PC-9 (cell line): ENCODE results near the gene WDR27. TPM values are rescaled to one million over a fixed set of nuclear protein-coding genes. Genes with fewer than 3 reads are reported as not detected.

Experiments
- BruUV-seq: library from RNA; stranded (reverse); fragments of 400-500 nt; replicated peaks from 2 replicates; lab custom pipeline; 2021; lab: Mats Ljungman, UMichigan
- CTCF ChIA-PET: fragments of 300-600 bp; sonication (Branson Sonifier 250); formaldehyde crosslinking; loops from one replicate; lab custom pipeline; 2022; ENCODE audit warnings: antibody characterized with exemption; lab: Charles Lee
- POLR2A ChIA-PET: fragments of 300-600 bp; sonication (Branson Sonifier 250); formaldehyde crosslinking; loops from one replicate; lab custom pipeline; 2022; ENCODE audit warnings: antibody characterized with exemption; ENCODE audit not compliant: unreplicated experiment; lab: Charles Lee
- DNase-seq, 2 experiments: peaks; one replicate each; pipeline versions ENCODE4 v3.0.0 to v3.0.0-alpha.2; 2015 to 2022; ENCODE audit warnings: mixed read lengths in 1 of 2
- H2AFZ ChIP-seq: fragments of 200-600 bp; sonication (generic); 2 replicates; pipeline ENCODE4 v1.8.1; 2017; ENCODE audit warnings: antibody characterized with exemption
- H3F3A ChIP-seq: fragments of 200-600 bp; sonication (generic); 2 replicates; pipeline ENCODE4 v1.8.1; 2017; ENCODE audit warnings: antibody characterized with exemption, mild to moderate bottlenecking, low read depth; ENCODE audit not compliant: insufficient read depth
- H3K27ac ChIP-seq: fragments of 200-600 bp; sonication (generic); 2 replicates; pipeline ENCODE4 v1.6.1; 2016; ENCODE audit warnings: mixed run types
- H3K27me3 ChIP-seq: fragments of 200-600 bp; sonication (generic); 2 replicates; pipeline ENCODE4 v1.6.1; 2016; ENCODE audit warnings: low read depth, mixed run types; ENCODE audit not compliant: insufficient read depth
- H3K36me3 ChIP-seq: fragments of 200-600 bp; sonication (generic); 2 replicates; pipeline ENCODE4 v1.6.1; 2016; ENCODE audit warnings: low read depth, mixed run types
- H3K4me1 ChIP-seq: fragments of 200-600 bp; sonication (generic); replicated peaks from 2 replicates; pipeline ENCODE4 v1.6.1; 2016; ENCODE audit warnings: mixed run types; ENCODE audit not compliant: insufficient read depth
- H3K4me2 ChIP-seq: fragments of 200-600 bp; sonication (generic); 2 replicates; pipeline ENCODE4 v1.6.1; 2017; ENCODE audit warnings: mixed run types
- H3K4me3 ChIP-seq: fragments of 200-600 bp; sonication (generic); 2 replicates; pipeline ENCODE4 v1.6.1; 2016; ENCODE audit warnings: mixed run types
- H3K79me2 ChIP-seq: fragments of 200-600 bp; sonication (generic); 2 replicates; pipeline ENCODE4 v1.6.1; 2017; ENCODE audit warnings: low read depth, mixed run types
- H3K9me2 ChIP-seq: fragments of 200-600 bp; sonication (generic); 2 replicates; pipeline ENCODE4 v1.8.1; 2017; ENCODE audit warnings: mild to moderate bottlenecking; ENCODE audit not compliant: insufficient read depth
- H3K9me3 ChIP-seq: fragments of 200-600 bp; sonication (generic); 2 replicates; pipeline ENCODE4 v1.8.1; 2016; ENCODE audit warnings: low read depth; ENCODE audit not compliant: insufficient read depth
- H4K20me1 ChIP-seq: fragments of 200-600 bp; sonication (generic); 2 replicates; pipeline ENCODE4 v1.8.1; 2017; ENCODE audit not compliant: insufficient read depth
- CTCF ChIP-seq: fragments of 200-600 bp; sonication (generic); conservative IDR thresholded peaks from 2 replicates; pipeline ENCODE4 v1.6.1; 2017; ENCODE audit warnings: mixed run types, antibody characterized with exemption, mild to moderate bottlenecking, moderate library complexity
- EZH2 ChIP-seq: fragments of 200-600 bp; sonication (generic); IDR thresholded peaks from 2 replicates; pipeline ENCODE4 v1.8.0; 2017; ENCODE audit warnings: antibody characterized with exemption, low read depth
- intact Hi-C: fragments of 100-400 bp; cut with micrococcal nuclease; formaldehyde crosslinking; loops from one replicate; pipeline ENCODE4 v1.10.0; 2022; ENCODE audit not compliant: unreplicated experiment
- total RNA-seq: library from RNA; stranded (reverse); gene quantifications from 2 replicates; pipeline ENCODE4 v1.2.3, GENCODE V29; 2021

The WDR27 gene
- total RNA-seq, 1 experiment from 2014 or later, result 54.2 TPM

GRCh38 chr6:169424149-169424804, 277.6 kb downstream of the WDR27 start:
- no peaks in the 10 kb centered on the region for H3K79me2 ChIP-seq
- intact Hi-C loops, result no loop called here
- no peak overlapping the region for H2AFZ ChIP-seq
- H3F3A ChIP-seq, result no peaks in the 10 kb centered on the region
- CTCF ChIA-PET, result no interaction called here
- H4K20me1 ChIP-seq, result no peaks in the 10 kb centered on the region
- BruUV-seq, result no TSS peak
- TF ChIP-seq EZH2 (no peak), CTCF (no peak)
- no peaks in the 10 kb centered on the region for H3K4me1 ChIP-seq
- H3K9me2 ChIP-seq, result no peaks in the 10 kb centered on the region
- H3K36me3 ChIP-seq, result no peaks in the 10 kb centered on the region
- no peak overlapping the region for H3K27ac ChIP-seq
- DNase-seq, result no peak
- no peaks in the 10 kb centered on the region for H3K9me3 ChIP-seq
- no peak overlapping the region for H3K4me2 ChIP-seq
- H3K4me3 ChIP-seq, result no peak overlapping the region
- POLR2A ChIA-PET, result no interaction called here
- H3K27me3 ChIP-seq, result peaks cover 16% of the 10 kb centered on the region

- ChIA-PET POLR2A (no interaction called here), CTCF (no interaction called here)
- H3K9me3 ChIP-seq, result no peaks in the 10 kb centered on the region
- no peaks in the 10 kb centered on the region for H3F3A ChIP-seq
- H3K27me3 ChIP-seq, result peaks cover 16% of the 10 kb centered on the region
- no TSS peak for BruUV-seq
- H3K4me3 ChIP-seq, result no peak overlapping the region
- no peaks in the 10 kb centered on the region for H4K20me1 ChIP-seq
- H3K9me2 ChIP-seq, result no peaks in the 10 kb centered on the region
- TF ChIP-seq EZH2, result no peak
- TF ChIP-seq CTCF, result no peak
- intact Hi-C loops, result no loop called here
- no peaks in the 10 kb centered on the region for H3K4me1 ChIP-seq
- no peaks in the 10 kb centered on the region for H3K36me3 ChIP-seq
- H3K4me2 ChIP-seq, result no peak overlapping the region
- no peaks in the 10 kb centered on the region for H3K79me2 ChIP-seq
- H2AFZ ChIP-seq, result no peak overlapping the region
- H3K27ac ChIP-seq, result no peak overlapping the region
- DNase-seq, result no peak
These were observed 280.1 kb downstream of the WDR27 start for GRCh38 chr6:169421586-169422264.

- H3K79me2 ChIP-seq, result no peaks in the 10 kb centered on the region
- H2AFZ ChIP-seq, result no peak overlapping the region
- H3K36me3 ChIP-seq, result no peaks in the 10 kb centered on the region
- no peak overlapping the region for H3K4me3 ChIP-seq
- TF ChIP-seq EZH2 (no peak), CTCF (peak; percentile 62)
- H3K4me2 ChIP-seq, result no peak overlapping the region
- no peaks in the 10 kb centered on the region for H3F3A ChIP-seq
- no TSS peak for BruUV-seq
- H3K9me2 ChIP-seq, result no peaks in the 10 kb centered on the region
- H3K9me3 ChIP-seq, result no peaks in the 10 kb centered on the region
- no peak overlapping the region for H3K27ac ChIP-seq
- DNase-seq, result peak; percentile 33 to 37
- ChIA-PET POLR2A (no interaction called here), CTCF (no interaction called here)
- H3K27me3 ChIP-seq, result peaks cover 16% of the 10 kb centered on the region
- intact Hi-C loops, result no loop called here
- no peaks in the 10 kb centered on the region for H3K4me1 ChIP-seq
- no peaks in the 10 kb centered on the region for H4K20me1 ChIP-seq
These were observed 280.8 kb downstream of the WDR27 start for GRCh38 chr6:169420912-169421543.
